ENCODE data around the gene HLA-DMA. TPM values are rescaled to one million over a fixed set of nuclear protein-coding genes. Genes with fewer than 3 reads are reported as not detected.

HLA-DMA gene
- total and polyA plus RNA-seq, 2 of the 13 experiments (the other 11 are each of a cell fraction or from before 2014, with no cell fraction given): 0.70 to 0.71 TPM

DNA sequence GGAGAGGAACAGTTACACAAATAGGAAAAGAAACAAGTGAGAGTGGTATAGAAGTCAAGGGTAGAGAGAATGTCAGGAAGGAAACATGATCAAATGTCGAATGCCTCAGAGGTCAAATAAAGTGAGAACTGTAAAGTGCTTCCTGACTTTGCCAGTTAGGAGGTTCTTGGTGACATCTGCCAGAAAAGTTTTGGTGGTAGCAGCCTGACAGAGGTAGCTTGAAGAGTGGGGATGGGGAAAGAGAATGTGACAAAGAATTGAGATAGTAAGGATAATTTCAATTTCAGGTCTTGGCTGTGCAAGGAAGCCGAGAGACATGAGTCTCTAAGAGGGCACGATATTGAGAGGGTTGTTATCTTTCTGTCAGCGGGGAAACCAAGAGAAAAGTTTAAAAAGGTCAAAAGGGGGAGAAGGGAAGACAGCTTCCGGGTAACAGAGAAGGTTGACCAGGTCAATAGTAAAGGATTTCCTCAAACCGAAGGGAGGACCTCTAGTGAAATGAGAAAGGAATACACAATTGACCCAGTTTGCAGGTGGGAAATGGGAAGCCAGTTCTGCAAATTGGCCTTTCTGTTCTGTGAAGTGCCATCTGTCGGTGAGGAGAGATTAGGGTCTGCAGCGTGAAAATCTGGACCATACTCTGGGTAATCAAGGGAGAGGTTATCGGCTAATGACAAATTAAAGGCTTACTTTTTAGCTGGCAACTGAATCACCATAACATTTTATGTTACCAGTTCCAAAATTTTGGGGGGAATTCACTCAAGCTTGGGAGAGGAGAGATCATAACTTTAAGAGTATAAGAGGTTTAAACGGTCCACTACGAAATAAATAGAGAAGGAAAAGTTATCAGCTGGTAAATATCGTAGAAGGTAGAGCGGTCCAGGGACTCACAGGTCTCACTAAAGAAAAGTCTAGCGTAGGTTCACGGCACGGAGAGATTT lies 14.5 kb upstream of the HLA-DMA start (continued):
- peak; percentile 58; the same call in 1 of the 2 replicates for TF ChIP-seq MIXL1 (CRISPR knock-in tag; IDR thresholded peaks at IDR 0.05)
- TF ChIP-seq MTF2 (CRISPR knock-in tag; IDR thresholded peaks at IDR 0.05; ENCODE audit: borderline replicate concordance): no peak; the same call in none of the 2 replicates
- TF ChIP-seq ZNF121 (CRISPR knock-in tag; IDR thresholded peaks at IDR 0.05): no peak
- TF ChIP-seq, protein P1, sequence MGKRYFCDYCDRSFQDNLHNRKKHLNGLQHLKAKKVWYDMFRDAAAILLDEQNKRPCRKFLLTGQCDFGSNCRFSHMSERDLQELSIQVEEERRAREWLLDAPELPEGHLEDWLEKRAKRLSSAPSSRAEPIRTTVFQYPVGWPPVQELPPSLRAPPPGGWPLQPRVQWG (CRISPR knock-in tag; IDR thresholded peaks at IDR 0.05; ENCODE audit: borderline replicate concordance, low read depth): no peak
- TF ChIP-seq ZNF724P (CRISPR knock-in tag; IDR thresholded peaks at IDR 0.05; ENCODE audit: borderline replicate concordance): no peak
- no peak for TF ChIP-seq MEIS1 (CRISPR knock-in tag; IDR thresholded peaks at IDR 0.05; ENCODE audit: borderline replicate concordance)
- TF ChIP-seq ZNF263 (CRISPR knock-in tag; IDR thresholded peaks at IDR 0.05): peak; percentile 78; the same call in 1 of the 2 replicates
- TF ChIP-seq KDM3A (CRISPR knock-in tag; IDR thresholded peaks at IDR 0.05; ENCODE audit: low read depth): no peak
- TF ChIP-seq NFYB (CRISPR knock-in tag; IDR thresholded peaks at IDR 0.05): no peak
- TF ChIP-seq ZZZ3 (CRISPR knock-in tag; IDR thresholded peaks at IDR 0.05; ENCODE audit: borderline replicate concordance): no peak
- no peak for TF ChIP-seq ZNF569 (CRISPR knock-in tag; IDR thresholded peaks at IDR 0.05; ENCODE audit: borderline replicate concordance)
- TF ChIP-seq SP1 (IDR thresholded peaks at IDR 0.05): no peak
- TF ChIP-seq SP1 (CRISPR knock-in tag; IDR thresholded peaks at IDR 0.05): no peak
- TF ChIP-seq, protein P2, sequence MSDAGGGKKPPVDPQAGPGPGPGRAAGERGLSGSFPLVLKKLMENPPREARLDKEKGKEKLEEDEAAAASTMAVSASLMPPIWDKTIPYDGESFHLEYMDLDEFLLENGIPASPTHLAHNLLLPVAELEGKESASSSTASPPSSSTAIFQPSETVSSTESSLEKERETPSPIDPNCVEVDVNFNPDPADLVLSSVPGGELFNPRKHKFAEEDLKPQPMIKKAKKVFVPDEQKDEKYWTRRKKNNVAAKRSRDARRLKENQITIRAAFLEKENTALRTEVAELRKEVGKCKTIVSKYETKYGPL (CRISPR knock-in tag; IDR thresholded peaks at IDR 0.05): no peak
- TF ChIP-seq, protein P3, sequence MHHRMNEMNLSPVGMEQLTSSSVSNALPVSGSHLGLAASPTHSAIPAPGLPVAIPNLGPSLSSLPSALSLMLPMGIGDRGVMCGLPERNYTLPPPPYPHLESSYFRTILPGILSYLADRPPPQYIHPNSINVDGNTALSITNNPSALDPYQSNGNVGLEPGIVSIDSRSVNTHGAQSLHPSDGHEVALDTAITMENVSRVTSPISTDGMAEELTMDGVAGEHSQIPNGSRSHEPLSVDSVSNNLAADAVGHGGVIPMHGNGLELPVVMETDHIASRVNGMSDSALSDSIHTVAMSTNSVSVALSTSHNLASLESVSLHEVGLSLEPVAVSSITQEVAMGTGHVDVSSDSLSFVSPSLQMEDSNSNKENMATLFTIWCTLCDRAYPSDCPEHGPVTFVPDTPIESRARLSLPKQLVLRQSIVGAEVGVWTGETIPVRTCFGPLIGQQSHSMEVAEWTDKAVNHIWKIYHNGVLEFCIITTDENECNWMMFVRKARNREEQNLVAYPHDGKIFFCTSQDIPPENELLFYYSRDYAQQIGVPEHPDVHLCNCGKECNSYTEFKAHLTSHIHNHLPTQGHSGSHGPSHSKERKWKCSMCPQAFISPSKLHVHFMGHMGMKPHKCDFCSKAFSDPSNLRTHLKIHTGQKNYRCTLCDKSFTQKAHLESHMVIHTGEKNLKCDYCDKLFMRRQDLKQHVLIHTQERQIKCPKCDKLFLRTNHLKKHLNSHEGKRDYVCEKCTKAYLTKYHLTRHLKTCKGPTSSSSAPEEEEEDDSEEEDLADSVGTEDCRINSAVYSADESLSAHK (CRISPR knock-in tag; IDR thresholded peaks at IDR 0.05; ENCODE audit: borderline replicate concordance): no peak
- no peak for TF ChIP-seq ZNF12 (CRISPR knock-in tag; IDR thresholded peaks at IDR 0.05)
- no peak for TF ChIP-seq GABPA (IDR thresholded peaks at IDR 0.05; ENCODE audit: low read depth, low read length)
- TF ChIP-seq GABPA (CRISPR knock-in tag; IDR thresholded peaks at IDR 0.05; ENCODE audit: low read depth): peak; percentile 87
- TF ChIP-seq RBAK (CRISPR knock-in tag; IDR thresholded peaks at IDR 0.05): no peak
- TF ChIP-seq JUND (CRISPR knock-in tag; IDR thresholded peaks at IDR 0.05): no peak
- TF ChIP-seq, protein P4, sequence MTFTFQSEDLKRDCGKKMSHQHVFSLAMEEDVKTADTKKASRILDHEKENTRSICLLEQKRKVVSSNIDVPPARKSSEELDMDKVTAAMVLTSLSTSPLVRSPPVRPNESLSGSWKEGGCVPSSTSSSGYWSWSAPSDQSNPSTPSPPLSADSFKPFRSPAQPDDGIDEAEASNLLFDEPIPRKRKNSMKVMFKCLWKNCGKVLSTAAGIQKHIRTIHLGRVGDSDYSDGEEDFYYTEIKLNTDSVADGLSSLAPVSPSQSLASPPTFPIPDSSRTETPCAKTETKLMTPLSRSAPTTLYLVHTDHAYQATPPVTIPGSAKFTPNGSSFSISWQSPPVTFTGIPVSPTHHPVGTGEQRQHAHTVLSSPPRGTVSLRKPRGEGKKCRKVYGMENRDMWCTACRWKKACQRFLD (CRISPR knock-in tag; IDR thresholded peaks at IDR 0.05; ENCODE audit: borderline replicate concordance): no peak
- TF ChIP-seq ZFX (CRISPR knock-in tag; IDR thresholded peaks at IDR 0.05; ENCODE audit: low read depth): no peak
- no peak for TF ChIP-seq BCL6 (CRISPR knock-in tag; IDR thresholded peaks at IDR 0.05)
- no peak for TF ChIP-seq SALL1 (CRISPR knock-in tag; IDR thresholded peaks at IDR 0.05)
- 0 out of 2 replicates have a peak, but pooled peaks have one; percentile 5 for TF ChIP-seq ZKSCAN8 (CRISPR knock-in tag; IDR thresholded peaks at IDR 0.05; ENCODE audit: borderline replicate concordance)
